ENCODE results near the gene NKAIN2. TPM values are rescaled to one million over a fixed set of nuclear protein-coding genes. Genes with fewer than 3 reads are reported as not detected.
"Not testable (repeated sequence)": the region's sequence is repeated elsewhere in the genome, so short reads cannot be mapped to it uniquely, and the experiment has no call there.

Gene NKAIN2
- total and polyA plus RNA-seq, 8 donors: 9.5 to 23.4 (median 18.9) TPM; not detected in 2

- Histone ChIP-seq H3K27me3 (no peaks in the 10 kb centered on the region), H3K4me1 (no peaks in the 10 kb centered on the region), H3K9me3 (no peaks in the 10 kb centered on the region), H3K4me3 (no peak overlapping the region), H3K36me3 (no peaks in the 10 kb centered on the region), H3K27ac (no peak overlapping the region)
- TF ChIP-seq, protein P1, sequence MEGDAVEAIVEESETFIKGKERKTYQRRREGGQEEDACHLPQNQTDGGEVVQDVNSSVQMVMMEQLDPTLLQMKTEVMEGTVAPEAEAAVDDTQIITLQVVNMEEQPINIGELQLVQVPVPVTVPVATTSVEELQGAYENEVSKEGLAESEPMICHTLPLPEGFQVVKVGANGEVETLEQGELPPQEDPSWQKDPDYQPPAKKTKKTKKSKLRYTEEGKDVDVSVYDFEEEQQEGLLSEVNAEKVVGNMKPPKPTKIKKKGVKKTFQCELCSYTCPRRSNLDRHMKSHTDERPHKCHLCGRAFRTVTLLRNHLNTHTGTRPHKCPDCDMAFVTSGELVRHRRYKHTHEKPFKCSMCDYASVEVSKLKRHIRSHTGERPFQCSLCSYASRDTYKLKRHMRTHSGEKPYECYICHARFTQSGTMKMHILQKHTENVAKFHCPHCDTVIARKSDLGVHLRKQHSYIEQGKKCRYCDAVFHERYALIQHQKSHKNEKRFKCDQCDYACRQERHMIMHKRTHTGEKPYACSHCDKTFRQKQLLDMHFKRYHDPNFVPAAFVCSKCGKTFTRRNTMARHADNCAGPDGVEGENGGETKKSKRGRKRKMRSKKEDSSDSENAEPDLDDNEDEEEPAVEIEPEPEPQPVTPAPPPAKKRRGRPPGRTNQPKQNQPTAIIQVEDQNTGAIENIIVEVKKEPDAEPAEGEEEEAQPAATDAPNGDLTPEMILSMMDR (IDR thresholded peaks at IDR 0.05): no peak
- DNase-seq (no peak), ATAC-seq (no peak)
- intact Hi-C loops (cut with DNase I): no loop called here
Observed at GRCh38 chr6:124551711-124552233, 748.1 kb downstream of the NKAIN2 start.

- Histone ChIP-seq H3K27me3 (no peaks in the 10 kb centered on the region), H3K27ac (no peak overlapping the region), H3K4me1 (no peaks in the 10 kb centered on the region), H3K36me3 (no peaks in the 10 kb centered on the region), H3K4me3 (no peak overlapping the region), H3K9me3 (peaks cover 0 to 2% of the 10 kb centered on the region in 2 donors)
- ATAC-seq (no peak), DNase-seq (no peak)
- intact Hi-C loops (cut with DNase I): no loop called here
- TF ChIP-seq, protein P1 (IDR thresholded peaks at IDR 0.05): no peak
Observed at GRCh38 chr6:124557873-124558272, 754.2 kb downstream of the NKAIN2 start.

- H3K27me3 ChIP-seq; ATAC-seq; H3K27ac ChIP-seq; H3K9me3 ChIP-seq; DNase-seq; H3K4me3 ChIP-seq; H3K4me1 ChIP-seq; H3K36me3 ChIP-seq; intact Hi-C loops (cut with DNase I): not testable (repeated sequence)
Observed at GRCh38 chr6:124560078-124560477, 756.4 kb downstream of the NKAIN2 start.

GRCh38 chr6:124560873-124561567 is 757.4 kb downstream of the NKAIN2 start:
- TF ChIP-seq, protein P1 (IDR thresholded peaks at IDR 0.05): no peak
- DNase-seq (no peak), ATAC-seq (no peak)
- no peaks in the 10 kb centered on the region for H3K27me3 ChIP-seq
- peaks cover 0 to 2% of the 10 kb centered on the region in 2 donors for H3K9me3 ChIP-seq
- H3K27ac ChIP-seq: no peak overlapping the region
- H3K4me1 ChIP-seq: no peaks in the 10 kb centered on the region
- H3K36me3 ChIP-seq: no peaks in the 10 kb centered on the region
- intact Hi-C loops (cut with DNase I): no loop called here
- no peak overlapping the region for H3K4me3 ChIP-seq

DNA sequence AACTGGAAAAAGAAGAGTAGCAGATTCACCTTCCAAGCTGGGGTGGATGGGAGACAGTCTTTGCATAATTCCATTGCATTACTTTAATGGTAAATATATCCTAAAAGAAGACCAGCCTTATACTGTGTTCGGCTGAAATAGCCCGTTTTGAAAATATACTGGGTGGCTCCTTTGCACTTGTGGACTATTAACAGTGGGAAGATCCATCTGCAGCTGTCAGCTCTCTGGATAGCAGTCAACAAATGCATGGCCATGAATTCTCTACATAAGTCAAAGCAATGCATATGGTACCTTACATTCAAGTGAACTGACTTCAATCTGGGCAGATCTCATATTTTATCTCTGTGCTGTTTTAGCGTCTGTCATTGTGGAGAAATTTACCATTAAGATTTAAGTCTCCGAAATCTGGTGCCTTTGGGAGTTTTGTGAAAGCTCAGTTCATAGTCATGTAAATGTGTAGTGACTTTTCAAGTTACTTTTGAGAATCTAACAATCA is 758.0 kb downstream of the NKAIN2 start:
- H3K4me1 ChIP-seq: no peaks in the 10 kb centered on the region
- no peak for ATAC-seq

GRCh38 chr6:124564125-124564524 is 760.5 kb downstream of the NKAIN2 start:
- H3K4me3 ChIP-seq; DNase-seq; ATAC-seq; H3K9me3 ChIP-seq; H3K27me3 ChIP-seq; H3K36me3 ChIP-seq; intact Hi-C loops (cut with DNase I); H3K4me1 ChIP-seq; H3K27ac ChIP-seq: not testable (repeated sequence)

More for the DNA sequence above, 758.0 kb downstream of the NKAIN2 start:
- no peak for DNase-seq
- H3K27me3 ChIP-seq: no peaks in the 10 kb centered on the region
- no peak overlapping the region for H3K27ac ChIP-seq
- peaks cover 0 to 2% of the 10 kb centered on the region in 2 donors for H3K9me3 ChIP-seq
- TF ChIP-seq, protein P1 (IDR thresholded peaks at IDR 0.05): no peak
- no peaks in the 10 kb centered on the region for H3K36me3 ChIP-seq
- intact Hi-C loops (cut with DNase I): no loop called here
- H3K4me3 ChIP-seq: no peak overlapping the region
